HepG2 (cell line): ENCODE data around the gene BHLHE23. TPM values are rescaled to one million over a fixed set of nuclear protein-coding genes. Genes with fewer than 3 reads are reported as not detected.

Experiments
- ATAC-seq: fragments of 200-7000 bp; cut with Tn5 transposase; 3 replicates; pipeline ENCODE4 v1.9.1; 2020; ENCODE audit warnings: mild to moderate bottlenecking, moderate library complexity
- BruUV-seq: library from RNA; stranded (reverse); fragments of 400-500 nt; replicated peaks from 2 replicates; lab custom pipeline; 2021; lab: Mats Ljungman, UMichigan
- CTCF ChIA-PET: fragments of 300-600 bp; formaldehyde crosslinking; extraction: SDS; loops from one replicate; lab custom pipeline; 2021; ENCODE audit warnings: low total read pairs, inconsistent platforms, low intra/inter-chr PET ratio; lab: Yijun Ruan, JAX
- POLR2A ChIA-PET: fragments of 350-600 bp; sonication (Branson Sonifier 250); formaldehyde crosslinking; loops from one replicate; lab custom pipeline; 2020; ENCODE audit warnings: antibody characterized with exemption, inconsistent platforms; lab: Yijun Ruan, JAX
- DNase-seq: peaks from one replicate; pipeline ENCODE4 v3.0.0-alpha.2; 2015; ENCODE audit warnings: low spot score
- FAIRE-seq: peaks from 3 replicates; lab custom pipeline; 2011; peaks lifted over from hg19 to GRCh38; lab: Jason Lieb, UNC
- H2AFZ ChIP-seq: one replicate; pipeline ENCODE4 v1.6.1; 2011; ENCODE audit warnings: low read length, inconsistent platforms
- H3K27ac ChIP-seq: fragments of 300-600 bp; 3 replicates; pipeline ENCODE4 v1.8.0; 2011; ENCODE audit warnings: mixed run types, mild to moderate bottlenecking, mixed read lengths, low read length, inconsistent platforms; ENCODE audit not compliant: insufficient read depth; ENCODE audit errors: extremely low read length
- H3K27me3 ChIP-seq, 2 experiments: fragments of 200-600 bp in 1 of 2; 2 replicates in 1 of 2; 3 replicates in 1 of 2; pipeline versions ENCODE4 v1.6.0 to v1.8.0; 2011; ENCODE audit warnings: low read length in 2 of 2, mild to moderate bottlenecking in 2 of 2, moderate library complexity in 2 of 2, inconsistent platforms in 1 of 2; ENCODE audit not compliant: insufficient read depth in 2 of 2, control insufficient read depth in 1 of 2
- H3K36me3 ChIP-seq, 2 experiments: fragments of 200-600 bp in 1 of 2; replicated peaks in 1 of 2; 2 replicates in 1 of 2; 3 replicates in 1 of 2; pipeline versions ENCODE4 v1.5.1 to v1.8.0; 2011; ENCODE audit warnings: low read length in 2 of 2, inconsistent platforms in 1 of 2; ENCODE audit not compliant: insufficient read depth in 2 of 2, control insufficient read depth in 1 of 2
- H3K4me1 ChIP-seq: 2 replicates; pipeline ENCODE4 v1.5.1; 2012; ENCODE audit warnings: low read length, inconsistent platforms; ENCODE audit not compliant: insufficient read depth
- H3K4me2 ChIP-seq: 2 replicates; pipeline ENCODE4 v1.6.0; 2011; ENCODE audit warnings: low read depth, low read length, inconsistent platforms
- H3K4me3 ChIP-seq, 3 experiments: fragments of 200-600 bp in 1 of 3; sonication (generic), shearing (Covaris generic) in 1 of 3; replicated peaks in 1 of 3; 2 replicates each; pipeline ENCODE4 v1.5.1; 2011 to 2016; ENCODE audit warnings: low read length in 3 of 3, inconsistent platforms in 2 of 3, low read depth in 2 of 3, mild to moderate bottlenecking in 2 of 3, control low read depth in 1 of 3, mixed read lengths in 1 of 3; ENCODE audit not compliant: insufficient read depth in 1 of 3
- H3K79me2 ChIP-seq: one replicate; pipeline ENCODE4 v1.6.1; 2011; ENCODE audit warnings: low read length, inconsistent platforms; ENCODE audit not compliant: insufficient read depth
- H3K9ac ChIP-seq: 2 replicates; pipeline ENCODE4 v1.6.0; 2011; ENCODE audit warnings: mild to moderate bottlenecking, low read depth, low read length, inconsistent platforms; ENCODE audit not compliant: insufficient read depth
- H3K9me3 ChIP-seq: 2 replicates; pipeline ENCODE4 v1.5.1; 2012; ENCODE audit warnings: mild to moderate bottlenecking, low read length
- H4K20me1 ChIP-seq: 2 replicates; pipeline ENCODE4 v1.6.0; 2011; ENCODE audit warnings: inconsistent platforms, mild to moderate bottlenecking, low read length, moderate library complexity; ENCODE audit not compliant: insufficient read depth
- AKAP8 ChIP-seq: sonication (generic); formaldehyde crosslinking; IDR thresholded peaks from 2 replicates; pipeline ENCODE4 v1.5.1; 2020; ENCODE audit warnings: mild to moderate bottlenecking, missing genetic modification reagents
- CENPX ChIP-seq: sonication (generic); formaldehyde crosslinking; IDR thresholded peaks from 2 replicates; pipeline ENCODE4 v1.9.0; 2021; ENCODE audit warnings: mild to moderate bottlenecking, missing genetic modification reagents, moderate library complexity
- GPBP1L1 ChIP-seq: sonication (generic); formaldehyde crosslinking; IDR thresholded peaks from 2 replicates; pipeline ENCODE4 v1.5.0; 2020; ENCODE audit warnings: mild to moderate bottlenecking, missing genetic modification reagents
- HDAC2 ChIP-seq: sonication (generic); formaldehyde crosslinking; IDR thresholded peaks from 2 replicates; pipeline ENCODE4 v1.4.0; 2020; ENCODE audit warnings: missing genetic modification reagents
- PHF20 ChIP-seq: sonication (generic); formaldehyde crosslinking; IDR thresholded peaks from 2 replicates; pipeline ENCODE4 v1.5.0; 2020; ENCODE audit warnings: mild to moderate bottlenecking, missing genetic modification reagents
- RBM39 ChIP-seq: fragments of 200-400 bp; formaldehyde crosslinking; IDR thresholded peaks from one replicate; pipeline ENCODE4 v1.6.1; 2018; ENCODE audit warnings: antibody characterized with exemption, mild to moderate bottlenecking, low read depth, low read length; ENCODE audit not compliant: poor library complexity, severe bottlenecking
- YEATS2 ChIP-seq: sonication (generic); formaldehyde crosslinking; IDR thresholded peaks from 2 replicates; pipeline ENCODE4 v1.4.0; 2020; ENCODE audit warnings: missing genetic modification reagents, borderline replicate concordance
- ZNF639 ChIP-seq: conservative IDR thresholded peaks from 2 replicates; pipeline ENCODE4 v1.6.1; 2018; ENCODE audit warnings: missing genetic modification reagents
- ZNF674 ChIP-seq: sonication (generic); formaldehyde crosslinking; IDR thresholded peaks from 2 replicates; pipeline ENCODE4 v1.5.0; 2020; ENCODE audit warnings: low read depth, mild to moderate bottlenecking, missing genetic modification reagents
- ZSCAN30 ChIP-seq: sonication (generic); formaldehyde crosslinking; IDR thresholded peaks from 2 replicates; pipeline ENCODE4 v1.5.0; 2020; ENCODE audit warnings: mild to moderate bottlenecking, missing genetic modification reagents
- WGBS: methylation state at CpG from one replicate; pipeline ENCODE4 v1.1.6; 2017; ENCODE audit warnings: low lambda C conversion rate; 5-methylcytosine and 5-hydroxymethylcytosine counted together
- in situ Hi-C: cut with HindIII; loops from 2 replicates; pipeline ENCODE4 v1.10.0; 2017; ENCODE audit warnings: low pct_unique_long_range_greater_than_20kb; ENCODE audit not compliant: extremely low pct_ligation_motif_present
- intact Hi-C: fragments of 100-400 bp; cut with micrococcal nuclease; formaldehyde crosslinking; loops from one replicate; pipeline ENCODE4 v1.10.0; 2022; ENCODE audit not compliant: unreplicated experiment
- polyA plus RNA-seq, 8 experiments: library from polyadenylated mRNA; depleted of rRNA in 3 of 8; stranded (reverse) in 7 of 8; unstranded in 1 of 8; fragments of >200 nt; fragmentation: Illumina TruSeq in 4 of 8; extraction: Trizol in 4 of 8; gene quantifications; 2 replicates each; pipeline versions ENCODE4 v1.2.1 to v1.2.3, GENCODE V29; 2011 to 2016; ENCODE audit warnings: low read depth in 4 of 8, missing spikeins in 1 of 8, mixed read lengths in 1 of 8; ENCODE audit not compliant: insufficient read depth in 1 of 8
- total RNA-seq, 5 experiments: library from RNA; depleted of rRNA; stranded (reverse); fragments of >200 nt; fragmentation: Illumina TruSeq; extraction: Trizol; gene quantifications; 2 replicates each; pipeline ENCODE4 v1.2.3, GENCODE V29; 2016; ENCODE audit warnings: low read depth in 1 of 5
- TF ChIP-seq, protein P1 (sequence below): IDR thresholded peaks from 2 replicates; pipeline ENCODE4 v1.6.1; 2012; ENCODE audit warnings: inconsistent platforms
- TF ChIP-seq, protein P2 (sequence below): sonication (generic); formaldehyde crosslinking; IDR thresholded peaks from 2 replicates; pipeline ENCODE4 v1.5.1; 2020; ENCODE audit warnings: mild to moderate bottlenecking, moderate library complexity, missing genetic modification reagents

BHLHE23 gene
- total and polyA plus RNA-seq, 2 of the 13 experiments (the other 11 are each of a cell fraction or from before 2014, with no cell fraction given): not detected

GRCh38 chr20:63033794-63034709 lies 27.3 kb upstream of the BHLHE23 start:
- Histone ChIP-seq H3K4me1 (no peaks in the 10 kb centered on the region), H3K79me2 (no peaks in the 10 kb centered on the region), H3K36me3 (no peaks in the 10 kb centered on the region), H3K4me3 (no peak overlapping the region), H3K9me3 (no peaks in the 10 kb centered on the region), H3K27me3 (peaks cover 52 to 86% of the 10 kb centered on the region in 2 experiments), H3K9ac (no peak overlapping the region), H4K20me1 (no peaks in the 10 kb centered on the region; the same call in 1 of the 2 replicates), H2AFZ (no peak overlapping the region), H3K4me2 (no peak overlapping the region), H3K27ac (no peak overlapping the region)
- intact Hi-C loops: no loop called here
- no TSS peak for BruUV-seq
- 56% methylated on average over 33 of the region's 33 CpGs for WGBS
- FAIRE-seq (no peak), ATAC-seq (no peak), DNase-seq (no peak)
- in situ Hi-C loops: no loop called here
- POLR2A ChIA-PET: no interaction called here
- CTCF ChIA-PET: no interaction called here
- TF ChIP-seq ZSCAN30 (CRISPR knock-in tag) (no peak), GPBP1L1 (CRISPR knock-in tag) (no peak), RBM39 (no peak), ZNF674 (CRISPR knock-in tag) (no peak), ZNF639 (CRISPR knock-in tag) (no peak), YEATS2 (CRISPR knock-in tag) (no peak), AKAP8 (CRISPR knock-in tag) (no peak), CENPX (CRISPR knock-in tag) (no peak), PHF20 (CRISPR knock-in tag) (no peak), HDAC2 (CRISPR knock-in tag) (no peak)
- TF ChIP-seq, protein P1, sequence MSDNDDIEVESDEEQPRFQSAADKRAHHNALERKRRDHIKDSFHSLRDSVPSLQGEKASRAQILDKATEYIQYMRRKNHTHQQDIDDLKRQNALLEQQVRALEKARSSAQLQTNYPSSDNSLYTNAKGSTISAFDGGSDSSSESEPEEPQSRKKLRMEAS: no peak
- TF ChIP-seq, protein P2, sequence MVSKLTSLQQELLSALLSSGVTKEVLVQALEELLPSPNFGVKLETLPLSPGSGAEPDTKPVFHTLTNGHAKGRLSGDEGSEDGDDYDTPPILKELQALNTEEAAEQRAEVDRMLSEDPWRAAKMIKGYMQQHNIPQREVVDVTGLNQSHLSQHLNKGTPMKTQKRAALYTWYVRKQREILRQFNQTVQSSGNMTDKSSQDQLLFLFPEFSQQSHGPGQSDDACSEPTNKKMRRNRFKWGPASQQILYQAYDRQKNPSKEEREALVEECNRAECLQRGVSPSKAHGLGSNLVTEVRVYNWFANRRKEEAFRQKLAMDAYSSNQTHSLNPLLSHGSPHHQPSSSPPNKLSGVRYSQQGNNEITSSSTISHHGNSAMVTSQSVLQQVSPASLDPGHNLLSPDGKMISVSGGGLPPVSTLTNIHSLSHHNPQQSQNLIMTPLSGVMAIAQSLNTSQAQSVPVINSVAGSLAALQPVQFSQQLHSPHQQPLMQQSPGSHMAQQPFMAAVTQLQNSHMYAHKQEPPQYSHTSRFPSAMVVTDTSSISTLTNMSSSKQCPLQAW (CRISPR knock-in tag): no peak
